OCI-LY3 (cell line): ENCODE data around the gene MID2.

Experiments used
- H2AFZ ChIP-seq: fragments of 200-600, 300-600 bp; shearing (Covaris generic); 2 replicates; pipeline ENCODE4 v1.6.0; 2014; ENCODE audit warnings: antibody characterized with exemption, low read depth, low read length
- H3K27ac ChIP-seq: fragments of 200-600, 300-600 bp; sonication (generic); 2 replicates; pipeline ENCODE4 v1.5.1; 2014; ENCODE audit warnings: mild to moderate bottlenecking, low read length, moderate library complexity, mixed read lengths
- H3K27me3 ChIP-seq: fragments of 200-600, 300-600 bp; sonication (generic); 2 replicates; pipeline ENCODE4 v1.6.1; 2014; ENCODE audit warnings: low read depth, low read length, mixed read lengths
- H3K36me3 ChIP-seq: fragments of 200-600, 300-600 bp; sonication (generic); replicated peaks from 2 replicates; pipeline ENCODE3; 2014; ENCODE audit warnings: low read depth, low read length, mixed read lengths
- H3K4me1 ChIP-seq: fragments of 300-600, 200-600 bp; sonication (generic); 2 replicates; pipeline ENCODE4 v1.6.1; 2014; ENCODE audit warnings: low read length, mixed read lengths
- H3K4me2 ChIP-seq: fragments of 200-600, 300-600 bp; sonication (generic); 2 replicates; pipeline ENCODE4 v1.6.1; 2014; ENCODE audit warnings: low read length, mixed read lengths
- H3K4me3 ChIP-seq: fragments of 300-600, 200-600 bp; sonication (generic); 2 replicates; pipeline ENCODE4 v1.5.1; 2014; ENCODE audit warnings: antibody characterized with exemption, mild to moderate bottlenecking, low read length, moderate library complexity
- H3K79me2 ChIP-seq: fragments of 300-600, 200-600 bp; shearing (Covaris generic); 2 replicates; pipeline ENCODE4 v1.6.1; 2014; ENCODE audit warnings: mild to moderate bottlenecking, low read length, mixed read lengths
- H3K9ac ChIP-seq: fragments of 300-600, 200-600 bp; shearing (Covaris generic); 2 replicates; pipeline ENCODE4 v1.6.0; 2014; ENCODE audit warnings: mild to moderate bottlenecking, low read length, moderate library complexity
- H3K9me3 ChIP-seq: fragments of 200-600, 300-600 bp; shearing (Covaris generic); 2 replicates; pipeline ENCODE4 v1.6.1; 2014; ENCODE audit warnings: low read length, mixed read lengths; ENCODE audit not compliant: insufficient read depth
- H4K20me1 ChIP-seq: fragments of 200-600, 300-600 bp; sonication (generic); 2 replicates; pipeline ENCODE4 v1.6.1; 2016; ENCODE audit warnings: low read length, mixed read lengths; ENCODE audit not compliant: insufficient read depth
- EZH2phosphoT487 ChIP-seq: fragments of 200-600 bp; shearing (Covaris generic); IDR thresholded peaks from 2 replicates; pipeline ENCODE4 v1.6.1; 2018; ENCODE audit warnings: antibody characterized with exemption, mixed run types, low read depth
- TF ChIP-seq, protein P1 (sequence below): fragments of 200-600, 300-600 bp; sonication (generic); IDR thresholded peaks from 2 replicates; pipeline ENCODE4 v1.5.1; 2014; ENCODE audit warnings: antibody characterized with exemption, low read length, low read depth

Gene MID2, protein sequence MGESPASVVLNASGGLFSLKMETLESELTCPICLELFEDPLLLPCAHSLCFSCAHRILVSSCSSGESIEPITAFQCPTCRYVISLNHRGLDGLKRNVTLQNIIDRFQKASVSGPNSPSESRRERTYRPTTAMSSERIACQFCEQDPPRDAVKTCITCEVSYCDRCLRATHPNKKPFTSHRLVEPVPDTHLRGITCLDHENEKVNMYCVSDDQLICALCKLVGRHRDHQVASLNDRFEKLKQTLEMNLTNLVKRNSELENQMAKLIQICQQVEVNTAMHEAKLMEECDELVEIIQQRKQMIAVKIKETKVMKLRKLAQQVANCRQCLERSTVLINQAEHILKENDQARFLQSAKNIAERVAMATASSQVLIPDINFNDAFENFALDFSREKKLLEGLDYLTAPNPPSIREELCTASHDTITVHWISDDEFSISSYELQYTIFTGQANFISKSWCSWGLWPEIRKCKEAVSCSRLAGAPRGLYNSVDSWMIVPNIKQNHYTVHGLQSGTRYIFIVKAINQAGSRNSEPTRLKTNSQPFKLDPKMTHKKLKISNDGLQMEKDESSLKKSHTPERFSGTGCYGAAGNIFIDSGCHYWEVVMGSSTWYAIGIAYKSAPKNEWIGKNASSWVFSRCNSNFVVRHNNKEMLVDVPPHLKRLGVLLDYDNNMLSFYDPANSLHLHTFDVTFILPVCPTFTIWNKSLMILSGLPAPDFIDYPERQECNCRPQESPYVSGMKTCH

DNA sequence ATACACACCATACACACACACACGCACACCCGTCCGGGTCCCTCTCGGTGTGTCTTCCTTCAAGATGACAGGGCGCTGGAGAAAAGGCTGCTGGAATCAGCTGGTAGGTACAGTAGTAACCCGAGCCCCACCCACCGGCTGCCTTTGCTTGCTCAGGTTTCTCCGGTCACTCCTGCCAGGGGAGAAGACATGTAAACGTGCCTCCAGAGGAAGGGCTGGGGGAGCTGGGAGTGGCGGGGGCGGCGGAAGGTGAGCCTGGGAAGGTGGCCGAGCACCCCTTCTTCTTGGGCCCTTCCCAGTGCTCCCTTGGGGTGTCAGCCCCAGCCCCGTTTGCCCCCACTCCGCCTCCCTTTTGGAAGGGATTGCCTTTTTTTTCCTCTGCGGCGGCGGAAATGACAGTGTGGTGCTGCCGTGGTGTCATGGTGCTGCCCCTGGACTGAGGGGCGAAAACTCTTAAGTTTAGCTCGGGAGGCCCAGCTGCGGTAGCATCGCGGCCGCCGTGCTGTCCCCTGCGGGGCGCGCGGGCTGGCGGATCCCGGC is at the start of gene MID2:
MID2 (plus strand) TSS at position 169 of the 540 bp plus-strand sequence. CDS start 561 bp downstream, outside the sequence.
- Histone ChIP-seq H3K4me2 (no peak within 1 kb of the TSS), H4K20me1 (no peaks in the 10 kb centered on the region), H3K79me2 (no peaks in the 10 kb centered on the region), H2AFZ (no peak within 1 kb of the TSS), H3K27me3 (no peaks in the 10 kb centered on the region), H3K4me1 (no peaks in the 10 kb centered on the region), H3K27ac (no peak within 1 kb of the TSS), H3K36me3 (no peaks in the 10 kb centered on the region), H3K4me3 (no peak within 1 kb of the TSS), H3K9ac (no peak within 1 kb of the TSS), H3K9me3 (no peaks in the 10 kb centered on the region)
- TF ChIP-seq, protein P1, sequence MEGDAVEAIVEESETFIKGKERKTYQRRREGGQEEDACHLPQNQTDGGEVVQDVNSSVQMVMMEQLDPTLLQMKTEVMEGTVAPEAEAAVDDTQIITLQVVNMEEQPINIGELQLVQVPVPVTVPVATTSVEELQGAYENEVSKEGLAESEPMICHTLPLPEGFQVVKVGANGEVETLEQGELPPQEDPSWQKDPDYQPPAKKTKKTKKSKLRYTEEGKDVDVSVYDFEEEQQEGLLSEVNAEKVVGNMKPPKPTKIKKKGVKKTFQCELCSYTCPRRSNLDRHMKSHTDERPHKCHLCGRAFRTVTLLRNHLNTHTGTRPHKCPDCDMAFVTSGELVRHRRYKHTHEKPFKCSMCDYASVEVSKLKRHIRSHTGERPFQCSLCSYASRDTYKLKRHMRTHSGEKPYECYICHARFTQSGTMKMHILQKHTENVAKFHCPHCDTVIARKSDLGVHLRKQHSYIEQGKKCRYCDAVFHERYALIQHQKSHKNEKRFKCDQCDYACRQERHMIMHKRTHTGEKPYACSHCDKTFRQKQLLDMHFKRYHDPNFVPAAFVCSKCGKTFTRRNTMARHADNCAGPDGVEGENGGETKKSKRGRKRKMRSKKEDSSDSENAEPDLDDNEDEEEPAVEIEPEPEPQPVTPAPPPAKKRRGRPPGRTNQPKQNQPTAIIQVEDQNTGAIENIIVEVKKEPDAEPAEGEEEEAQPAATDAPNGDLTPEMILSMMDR = no peak
- TF ChIP-seq EZH2phosphoT487 = no peak

DNA sequence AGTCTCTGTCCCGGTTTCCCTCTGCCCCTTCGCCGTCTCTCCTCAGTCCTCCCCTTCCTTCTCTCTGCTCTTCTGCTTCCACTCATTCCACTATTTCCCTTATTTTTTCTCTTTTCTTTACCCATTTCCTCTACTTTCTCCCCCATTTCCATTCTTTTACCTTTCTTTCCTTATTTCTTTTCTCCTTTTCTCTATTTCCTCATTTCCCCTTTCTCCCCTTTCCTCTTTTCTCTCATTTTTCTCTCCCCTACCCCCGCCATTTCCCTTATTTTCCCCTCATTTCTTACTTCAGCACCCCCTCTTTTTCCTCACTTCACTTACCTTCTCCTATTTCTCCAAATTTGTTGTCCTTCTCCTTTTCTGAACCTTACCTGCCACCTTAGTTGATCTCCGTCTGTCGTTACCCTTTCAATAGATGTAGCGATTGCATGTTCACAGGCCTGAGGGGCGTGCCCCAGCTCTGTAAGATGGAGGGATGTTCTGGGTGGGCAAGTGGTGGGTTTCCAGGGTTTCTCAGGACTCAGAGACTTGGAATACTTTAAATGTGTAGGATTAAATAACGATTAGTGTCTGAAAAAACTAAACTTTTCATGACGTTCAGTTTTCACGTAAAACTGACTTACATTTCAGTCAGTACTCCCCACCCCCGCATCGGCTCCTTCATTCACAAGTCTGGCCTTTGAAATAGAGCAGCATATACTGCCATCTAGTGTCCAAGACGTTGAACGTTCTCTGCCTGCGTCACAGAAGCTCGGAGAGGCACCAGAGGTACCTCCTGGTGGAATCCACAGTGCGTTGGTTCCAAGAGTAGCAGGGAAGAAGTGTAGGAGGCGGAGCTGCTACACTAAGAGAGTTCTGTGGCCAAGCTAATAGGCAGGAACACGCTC is 48.8 kb upstream of the MID2 start:
- H3K4me3 ChIP-seq = peak overlapping the region; percentile 77
- H3K79me2 ChIP-seq = no peaks in the 10 kb centered on the region
- no peak overlapping the region for H3K9ac ChIP-seq
- no peak overlapping the region for H3K27ac ChIP-seq
- H3K9me3 ChIP-seq = no peaks in the 10 kb centered on the region
- H3K27me3 ChIP-seq = no peaks in the 10 kb centered on the region
- peaks cover 4% of the 10 kb centered on the region for H3K4me1 ChIP-seq
- TF ChIP-seq, protein P1 = peak; percentile 68
- TF ChIP-seq EZH2phosphoT487 = no peak
- H4K20me1 ChIP-seq = no peaks in the 10 kb centered on the region
- H2AFZ ChIP-seq = peak overlapping the region; percentile 96
- no peaks in the 10 kb centered on the region for H3K36me3 ChIP-seq
- H3K4me2 ChIP-seq = peak overlapping the region; percentile 95

DNA sequence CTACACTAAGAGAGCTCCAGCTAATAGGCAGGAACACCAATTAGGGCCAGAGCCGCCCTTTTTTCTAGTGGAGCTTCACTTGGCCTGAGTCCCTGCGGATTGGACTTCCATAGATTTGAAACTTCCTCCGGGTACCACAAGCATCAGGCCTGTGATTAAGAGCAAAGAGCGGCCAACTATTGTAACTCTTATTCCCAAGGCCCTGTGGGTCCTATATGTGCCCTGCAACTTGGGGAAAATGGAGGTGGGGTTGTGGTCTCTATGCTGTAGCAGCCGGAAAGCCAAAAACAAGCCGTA is 48.2 kb upstream of the MID2 start, which contains the start of gene NCBP2L:
NCBP2L (plus strand) TSS at position 198 of the 297 bp plus-strand sequence. CDS start 16,488 bp downstream, outside the sequence.
- H4K20me1 ChIP-seq = no peaks in the 10 kb centered on the region
- peaks cover 4% of the 10 kb centered on the region for H3K4me1 ChIP-seq
- H3K9me3 ChIP-seq = no peaks in the 10 kb centered on the region
- no peaks in the 10 kb centered on the region for H3K79me2 ChIP-seq
- TF ChIP-seq EZH2phosphoT487 = no peak
- TF ChIP-seq, protein P1 = no peak
- no peak within 1 kb of the TSS for H3K9ac ChIP-seq
- peak within 1 kb of the TSS; percentile 77 for H3K4me3 ChIP-seq
- H3K4me2 ChIP-seq = peak within 1 kb of the TSS; percentile 95
- no peak within 1 kb of the TSS for H3K27ac ChIP-seq
- H3K27me3 ChIP-seq = no peaks in the 10 kb centered on the region
- peak within 1 kb of the TSS; percentile 96 for H2AFZ ChIP-seq
- no peaks in the 10 kb centered on the region for H3K36me3 ChIP-seq
